ENCODE measurements around the gene FNIP1.
"Not testable (repeated sequence)": the region's sequence is repeated elsewhere in the genome, so short reads cannot be mapped to it uniquely, and the experiment has no call there.

FNIP1 gene

GRCh38 chr5:131749723-131750470 is 46.9 kb downstream of the FNIP1 start:
- H3K4me1 ChIP-seq (ENCODE audit: control insufficient read depth in 1 of 2, insufficient read depth in 2 of 2, low read length in 2 of 2) = peaks cover 0 to 5% of the 10 kb centered on the region in 2 donors
- no peak overlapping the region for H3K27ac ChIP-seq (ENCODE audit: low read length)
- no peak overlapping the region for H3K4me3 ChIP-seq (ENCODE audit: low read depth in 1 of 2, low read length in 2 of 2)
- no peaks in the 10 kb centered on the region for H3K36me3 ChIP-seq (ENCODE audit: control insufficient read depth in 1 of 2, insufficient read depth in 2 of 2, low read length in 2 of 2)
- no peaks in the 10 kb centered on the region for H3K27me3 ChIP-seq (ENCODE audit: low read depth, low read length)
- no peaks in the 10 kb centered on the region for H3K9me3 ChIP-seq (ENCODE audit: control insufficient read depth in 1 of 2, low read length in 2 of 2)

GRCh38 chr5:131749138-131749537 is 47.7 kb downstream of the FNIP1 start:
- no peaks in the 10 kb centered on the region for H3K27me3 ChIP-seq (ENCODE audit: low read depth, low read length)
- no peaks in the 10 kb centered on the region for H3K36me3 ChIP-seq (ENCODE audit: control insufficient read depth in 1 of 2, insufficient read depth in 2 of 2, low read length in 2 of 2)
- no peak overlapping the region for H3K27ac ChIP-seq (ENCODE audit: low read length)
- H3K9me3 ChIP-seq (ENCODE audit: control insufficient read depth in 1 of 2, low read length in 2 of 2) = no peaks in the 10 kb centered on the region
- H3K4me1 ChIP-seq (ENCODE audit: control insufficient read depth in 1 of 2, insufficient read depth in 2 of 2, low read length in 2 of 2) = peaks cover 0 to 5% of the 10 kb centered on the region in 2 donors
- no peak overlapping the region for H3K4me3 ChIP-seq (ENCODE audit: low read depth in 1 of 2, low read length in 2 of 2)

GRCh38 chr5:131747180-131748105 is 49.4 kb downstream of the FNIP1 start:
- H3K9me3 ChIP-seq (ENCODE audit: control insufficient read depth in 1 of 2, low read length in 2 of 2) = no peaks in the 10 kb centered on the region
- no peak overlapping the region for H3K27ac ChIP-seq (ENCODE audit: low read length)
- peaks cover 0 to 5% of the 10 kb centered on the region in 2 donors for H3K4me1 ChIP-seq (ENCODE audit: control insufficient read depth in 1 of 2, insufficient read depth in 2 of 2, low read length in 2 of 2)
- H3K36me3 ChIP-seq (ENCODE audit: control insufficient read depth in 1 of 2, insufficient read depth in 2 of 2, low read length in 2 of 2) = peaks cover 4 to 14% of the 10 kb centered on the region in 2 donors
- no peaks in the 10 kb centered on the region for H3K27me3 ChIP-seq (ENCODE audit: low read depth, low read length)
- H3K4me3 ChIP-seq (ENCODE audit: low read depth in 1 of 2, low read length in 2 of 2) = no peak overlapping the region

- peaks cover 0 to 5% of the 10 kb centered on the region in 2 donors for H3K4me1 ChIP-seq (ENCODE audit: control insufficient read depth in 1 of 2, insufficient read depth in 2 of 2, low read length in 2 of 2)
- no peaks in the 10 kb centered on the region for H3K27me3 ChIP-seq (ENCODE audit: low read depth, low read length)
- no peaks in the 10 kb centered on the region for H3K9me3 ChIP-seq (ENCODE audit: control insufficient read depth in 1 of 2, low read length in 2 of 2)
- H3K4me3 ChIP-seq (ENCODE audit: low read depth in 1 of 2, low read length in 2 of 2) = no peak overlapping the region
- peaks cover 4 to 22% of the 10 kb centered on the region in 2 donors for H3K36me3 ChIP-seq (ENCODE audit: control insufficient read depth in 1 of 2, insufficient read depth in 2 of 2, low read length in 2 of 2)
- H3K27ac ChIP-seq (ENCODE audit: low read length) = no peak overlapping the region
These were observed 50.4 kb downstream of the FNIP1 start for GRCh38 chr5:131746423-131746822.

GRCh38 chr5:131745703-131746102 is 51.1 kb downstream of the FNIP1 start:
- Histone ChIP-seq H3K4me3 (ENCODE audit: low read depth in 1 of 2, low read length in 2 of 2) (no peak overlapping the region), H3K36me3 (ENCODE audit: control insufficient read depth in 1 of 2, insufficient read depth in 2 of 2, low read length in 2 of 2) (peaks cover 4 to 22% of the 10 kb centered on the region in 2 donors), H3K4me1 (ENCODE audit: control insufficient read depth in 1 of 2, insufficient read depth in 2 of 2, low read length in 2 of 2) (peaks cover 0 to 5% of the 10 kb centered on the region in 2 donors), H3K27ac (ENCODE audit: low read length) (no peak overlapping the region), H3K9me3 (ENCODE audit: control insufficient read depth in 1 of 2, low read length in 2 of 2) (no peaks in the 10 kb centered on the region), H3K27me3 (ENCODE audit: low read depth, low read length) (no peaks in the 10 kb centered on the region)

GRCh38 chr5:131745155-131745554 is 51.7 kb downstream of the FNIP1 start:
- no peaks in the 10 kb centered on the region for H3K27me3 ChIP-seq (ENCODE audit: low read depth, low read length)
- no peak overlapping the region for H3K27ac ChIP-seq (ENCODE audit: low read length)
- H3K4me1 ChIP-seq (ENCODE audit: control insufficient read depth in 1 of 2, insufficient read depth in 2 of 2, low read length in 2 of 2) = peaks cover 0 to 5% of the 10 kb centered on the region in 2 donors
- H3K4me3 ChIP-seq (ENCODE audit: low read depth in 1 of 2, low read length in 2 of 2) = no peak overlapping the region
- H3K9me3 ChIP-seq (ENCODE audit: control insufficient read depth in 1 of 2, low read length in 2 of 2) = no peaks in the 10 kb centered on the region
- H3K36me3 ChIP-seq (ENCODE audit: control insufficient read depth in 1 of 2, insufficient read depth in 2 of 2, low read length in 2 of 2) = peaks cover 4 to 22% of the 10 kb centered on the region in 2 donors

DNA sequence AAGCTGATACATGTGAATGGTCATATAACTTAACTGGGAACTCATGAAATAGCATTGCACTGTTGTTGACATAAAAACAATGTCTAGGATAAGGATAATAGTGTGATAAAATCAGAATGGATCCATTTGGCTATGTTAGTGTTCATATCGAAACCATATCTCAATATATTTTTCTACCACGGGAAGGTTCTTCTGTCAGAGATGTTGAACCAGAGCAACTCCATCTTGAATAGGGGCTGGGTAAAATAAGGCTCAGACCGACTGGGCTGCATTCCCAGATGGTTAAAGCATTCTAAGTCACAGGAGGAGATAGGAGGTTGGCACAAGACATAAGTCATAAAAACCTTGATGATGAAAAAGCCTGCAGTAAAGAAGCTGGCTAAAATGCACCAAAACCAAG is 56.3 kb downstream of the FNIP1 start:
- Histone ChIP-seq H3K36me3 (ENCODE audit: control insufficient read depth in 1 of 2, insufficient read depth in 2 of 2, low read length in 2 of 2) (peaks cover 4 to 22% of the 10 kb centered on the region in 2 donors), H3K4me1 (ENCODE audit: control insufficient read depth in 1 of 2, insufficient read depth in 2 of 2, low read length in 2 of 2) (no peaks in the 10 kb centered on the region), H3K27me3 (ENCODE audit: low read depth, low read length) (no peaks in the 10 kb centered on the region), H3K4me3 (ENCODE audit: low read depth in 1 of 2, low read length in 2 of 2) (no peak overlapping the region), H3K27ac (ENCODE audit: low read length) (no peak overlapping the region), H3K9me3 (ENCODE audit: control insufficient read depth in 1 of 2, low read length in 2 of 2) (no peaks in the 10 kb centered on the region)

DNA sequence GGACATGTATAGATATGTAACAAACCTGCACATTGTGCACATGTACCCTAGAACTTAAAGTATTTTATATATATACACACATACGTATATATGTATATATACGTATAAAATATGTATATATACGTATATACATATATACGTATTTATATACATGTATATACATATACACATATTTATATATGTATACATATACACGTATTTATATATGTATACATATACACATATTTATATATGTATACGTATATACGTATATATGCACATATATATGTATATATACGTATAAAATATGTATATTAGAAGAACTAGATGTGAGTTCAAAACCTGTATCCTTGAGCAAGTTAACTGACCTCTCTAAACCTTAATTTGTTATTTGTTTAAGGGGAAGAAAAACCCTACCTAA is 61.4 kb downstream of the FNIP1 start:
- H3K4me3 ChIP-seq (ENCODE audit: low read depth in 1 of 2, low read length in 2 of 2) = no peak overlapping the region
- no peaks in the 10 kb centered on the region for H3K4me1 ChIP-seq (ENCODE audit: control insufficient read depth in 1 of 2, insufficient read depth in 2 of 2, low read length in 2 of 2)
- H3K36me3 ChIP-seq (ENCODE audit: control insufficient read depth in 1 of 2, insufficient read depth in 2 of 2, low read length in 2 of 2) = no peaks in the 10 kb centered on the region
- H3K27me3 ChIP-seq (ENCODE audit: low read depth, low read length) = no peaks in the 10 kb centered on the region
- no peak overlapping the region for H3K27ac ChIP-seq (ENCODE audit: low read length)
- no peaks in the 10 kb centered on the region for H3K9me3 ChIP-seq (ENCODE audit: control insufficient read depth in 1 of 2, low read length in 2 of 2)

- not testable (repeated sequence) for H3K36me3 ChIP-seq (ENCODE audit: control insufficient read depth in 1 of 2, insufficient read depth in 2 of 2, low read length in 2 of 2); H3K4me1 ChIP-seq (ENCODE audit: control insufficient read depth in 1 of 2, insufficient read depth in 2 of 2, low read length in 2 of 2); H3K27ac ChIP-seq (ENCODE audit: low read length); H3K4me3 ChIP-seq (ENCODE audit: low read depth in 1 of 2, low read length in 2 of 2); H3K9me3 ChIP-seq (ENCODE audit: control insufficient read depth in 1 of 2, low read length in 2 of 2); H3K27me3 ChIP-seq (ENCODE audit: low read depth, low read length)
These were observed 61.9 kb downstream of the FNIP1 start for GRCh38 chr5:131734939-131735338.

GRCh38 chr5:131729292-131729691 is 67.5 kb downstream of the FNIP1 start:
- not testable (repeated sequence) for H3K4me1 ChIP-seq (ENCODE audit: control insufficient read depth in 1 of 2, insufficient read depth in 2 of 2, low read length in 2 of 2); H3K27ac ChIP-seq (ENCODE audit: low read length); H3K4me3 ChIP-seq (ENCODE audit: low read depth in 1 of 2, low read length in 2 of 2); H3K9me3 ChIP-seq (ENCODE audit: control insufficient read depth in 1 of 2, low read length in 2 of 2); H3K27me3 ChIP-seq (ENCODE audit: low read depth, low read length)
- peaks cover 0 to 20% of the 10 kb centered on the region in 2 donors for H3K36me3 ChIP-seq (ENCODE audit: control insufficient read depth in 1 of 2, insufficient read depth in 2 of 2, low read length in 2 of 2)

- H3K36me3 ChIP-seq (ENCODE audit: control insufficient read depth in 1 of 2, insufficient read depth in 2 of 2, low read length in 2 of 2) = peaks cover 6 to 22% of the 10 kb centered on the region in 2 donors
- not testable (repeated sequence) for H3K4me1 ChIP-seq (ENCODE audit: control insufficient read depth in 1 of 2, insufficient read depth in 2 of 2, low read length in 2 of 2); H3K9me3 ChIP-seq (ENCODE audit: control insufficient read depth in 1 of 2, low read length in 2 of 2); H3K27me3 ChIP-seq (ENCODE audit: low read depth, low read length); H3K4me3 ChIP-seq (ENCODE audit: low read depth in 1 of 2, low read length in 2 of 2); H3K27ac ChIP-seq (ENCODE audit: low read length)
These were observed 72.7 kb downstream of the FNIP1 start for GRCh38 chr5:131724089-131724488.

Measured in muscle layer of duodenum (tissue), 2 donors.